A204.1 (cell line): ENCODE results near the gene CARD18.
"Not testable (repeated sequence)": the region's sequence is repeated elsewhere in the genome, so short reads cannot be mapped to it uniquely, and the experiment has no call there.

Source experiments
- FAIRE-seq: peaks from 2 replicates; lab custom pipeline; 2012; peaks lifted over from hg19 to GRCh38; lab: Jason Lieb, UNC

The CARD18 gene

GRCh38 chr11:105132716-105133511 lies 6.7 kb downstream of the CARD18 start:
- no peak for FAIRE-seq

GRCh38 chr11:105130189-105130813 lies 9.3 kb downstream of the CARD18 start:
- no peak for FAIRE-seq

- FAIRE-seq: no peak
Observed at GRCh38 chr11:105124756-105125155, 14.8 kb downstream of the CARD18 start.

- FAIRE-seq: no peak
Observed at GRCh38 chr11:105111145-105111944, 28.2 kb downstream of the CARD18 start.

GRCh38 chr11:105110688-105111030 lies 28.9 kb downstream of the CARD18 start:
- no peak for FAIRE-seq

GRCh38 chr11:105109855-105110687 lies 29.5 kb downstream of the CARD18 start:
- FAIRE-seq: no peak

- no peak for FAIRE-seq
Observed at GRCh38 chr11:105109321-105109720, 30.2 kb downstream of the CARD18 start.

GRCh38 chr11:105108247-105108646 lies 31.3 kb downstream of the CARD18 start:
- FAIRE-seq: no peak

GRCh38 chr11:105107226-105107825 lies 32.2 kb downstream of the CARD18 start:
- not testable (repeated sequence) for FAIRE-seq

- FAIRE-seq: no peak
Observed at GRCh38 chr11:105106140-105106539, 33.4 kb downstream of the CARD18 start.

- FAIRE-seq: no peak
Observed at GRCh38 chr11:105104292-105104691, 35.3 kb downstream of the CARD18 start.

GRCh38 chr11:105103336-105103735 lies 36.2 kb downstream of the CARD18 start:
- no peak for FAIRE-seq

- FAIRE-seq: peak; percentile 82
Observed at GRCh38 chr11:105102079-105102581, 37.4 kb downstream of the CARD18 start.

GRCh38 chr11:105100981-105101630 lies 38.5 kb downstream of the CARD18 start:
- FAIRE-seq: no peak

- no peak for FAIRE-seq
Observed at GRCh38 chr11:105100206-105100605, 39.4 kb downstream of the CARD18 start.

- not testable (repeated sequence) for FAIRE-seq
Observed at GRCh38 chr11:105099594-105099993, 40.0 kb downstream of the CARD18 start.

- FAIRE-seq: no peak
Observed at GRCh38 chr11:105092256-105093239, 47.0 kb downstream of the CARD18 start.
